ENCODE results near the gene TSSK6. TPM values are rescaled to one million over a fixed set of nuclear protein-coding genes. Genes with fewer than 3 reads are reported as not detected.

The TSSK6 gene
- total RNA-seq, 2 experiments from 2014 or later, result 3.4 to 3.9 TPM

GRCh38 chr19:19527674-19528625 lies 12.6 kb upstream of the TSSK6 start:
- ATAC-seq, result no peak
- POLR2A ChIA-PET, result interaction anchor here (0.8 kb wide), 1 partner anchor 11 kb away, joined by 3 read pairs; no protein-coding TSS in a partner anchor

GRCh38 chr19:19527371-19527656 lies 12.0 kb upstream of the TSSK6 start:
- Mint-ChIP-seq H3K27me3 (ENCODE audit: low read depth) (no peaks in the 10 kb centered on the region), H3K4me3 (no peak overlapping the region), H3K27ac (no peak overlapping the region), H3K4me1 (ENCODE audit: low read depth) (peaks cover 34% of the 10 kb centered on the region), H3K36me3 (ENCODE audit: low read depth) (peaks cover 36% of the 10 kb centered on the region), H3K9me3 (ENCODE audit: insufficient read depth) (no peaks in the 10 kb centered on the region)
- POLR2A ChIA-PET, result no interaction called here
- DNase-seq, result no peak
- CTCF ChIA-PET, result no interaction called here
- ATAC-seq, result no peak

More at GRCh38 chr19:19527674-19528625, 12.6 kb upstream of the TSSK6 start:
- Mint-ChIP-seq H3K27ac (no peak overlapping the region), H3K9me3 (ENCODE audit: insufficient read depth) (no peaks in the 10 kb centered on the region), H3K27me3 (ENCODE audit: low read depth) (no peaks in the 10 kb centered on the region), H3K4me3 (no peak overlapping the region), H3K4me1 (ENCODE audit: low read depth) (peaks cover 32% of the 10 kb centered on the region), H3K36me3 (ENCODE audit: low read depth) (peaks cover 32% of the 10 kb centered on the region)
- CTCF ChIA-PET, result interaction anchor here (0.8 kb wide), 1 partner anchor 116 kb away, joined by 3 read pairs; the partner anchor contains the start of gene GMIP
- DNase-seq, result no peak

- DNase-seq (no peak), ATAC-seq (peak; percentile 17)
- H3K36me3 Mint-ChIP-seq (ENCODE audit: low read depth), result peaks cover 34% of the 10 kb centered on the region
- no peak overlapping the region for H3K27ac Mint-ChIP-seq
- ChIA-PET CTCF (no interaction called here), POLR2A (no interaction called here)
- H3K4me1 Mint-ChIP-seq (ENCODE audit: low read depth), result peaks cover 29% of the 10 kb centered on the region
- no peaks in the 10 kb centered on the region for H3K27me3 Mint-ChIP-seq (ENCODE audit: low read depth)
- no peak overlapping the region for H3K4me3 Mint-ChIP-seq
- no peaks in the 10 kb centered on the region for H3K9me3 Mint-ChIP-seq (ENCODE audit: insufficient read depth)
Observed at GRCh38 chr19:19526581-19527370, 11.4 kb upstream of the TSSK6 start.

- H3K4me3 Mint-ChIP-seq, result no peak overlapping the region
- peaks cover 35% of the 10 kb centered on the region for H3K36me3 Mint-ChIP-seq (ENCODE audit: low read depth)
- ATAC-seq, result no peak
- no peak for DNase-seq
- peaks cover 33% of the 10 kb centered on the region for H3K4me1 Mint-ChIP-seq (ENCODE audit: low read depth)
- H3K27ac Mint-ChIP-seq, result no peak overlapping the region
- no peaks in the 10 kb centered on the region for H3K9me3 Mint-ChIP-seq (ENCODE audit: insufficient read depth)
- POLR2A ChIA-PET, result interaction anchor here (1.0 kb wide), 1 partner anchor 9 kb away, joined by 4 read pairs; no protein-coding TSS in a partner anchor
- H3K27me3 Mint-ChIP-seq (ENCODE audit: low read depth), result no peaks in the 10 kb centered on the region
- CTCF ChIA-PET, result interaction anchor here (0.6 kb wide), 1 partner anchor 341 kb away, joined by 3 read pairs; no protein-coding TSS in a partner anchor
Observed at GRCh38 chr19:19525611-19526380, 10.4 kb upstream of the TSSK6 start.

- POLR2A ChIA-PET, result no interaction called here
- CTCF ChIA-PET, result interaction anchor here (1.1 kb wide), 1 partner anchor 8 kb away, joined by 3 read pairs; no protein-coding TSS in a partner anchor
- ATAC-seq, result no peak
- H3K9me3 Mint-ChIP-seq (ENCODE audit: insufficient read depth), result no peaks in the 10 kb centered on the region
- peaks cover 44% of the 10 kb centered on the region for H3K36me3 Mint-ChIP-seq (ENCODE audit: low read depth)
- H3K4me3 Mint-ChIP-seq, result no peak overlapping the region
- no peak for DNase-seq
- H3K4me1 Mint-ChIP-seq (ENCODE audit: low read depth), result peaks cover 46% of the 10 kb centered on the region
- H3K27me3 Mint-ChIP-seq (ENCODE audit: low read depth), result no peaks in the 10 kb centered on the region
- no peak overlapping the region for H3K27ac Mint-ChIP-seq
Observed at GRCh38 chr19:19524053-19524452, 8.7 kb upstream of the TSSK6 start.

- Mint-ChIP-seq H3K27ac (no peak overlapping the region), H3K4me1 (ENCODE audit: low read depth) (peaks cover 49% of the 10 kb centered on the region)
- CTCF ChIA-PET, result interaction anchor here (1.1 kb wide), 1 partner anchor 9 kb away, joined by 3 read pairs; no protein-coding TSS in a partner anchor
Observed at GRCh38 chr19:19523177-19523576, 7.8 kb upstream of the TSSK6 start.

GRCh38 chr19:19520989-19521388 lies 5.6 kb upstream of the TSSK6 start:
- POLR2A ChIA-PET, result no interaction called here
- Mint-ChIP-seq H3K4me3 (no peak overlapping the region), H3K9me3 (ENCODE audit: insufficient read depth) (no peaks in the 10 kb centered on the region), H3K27me3 (ENCODE audit: low read depth) (no peaks in the 10 kb centered on the region), H3K27ac (no peak overlapping the region), H3K36me3 (ENCODE audit: low read depth) (peaks cover 36% of the 10 kb centered on the region), H3K4me1 (ENCODE audit: low read depth) (peaks cover 54% of the 10 kb centered on the region)
- CTCF ChIA-PET, result interaction anchor here (1.8 kb wide), 1 partner anchor 11 kb away, joined by 4 read pairs; no protein-coding TSS in a partner anchor
- DNase-seq (no peak), ATAC-seq (no peak)

More at GRCh38 chr19:19523177-19523576, 7.8 kb upstream of the TSSK6 start:
- no peak overlapping the region for H3K4me3 Mint-ChIP-seq
- DNase-seq (no peak), ATAC-seq (no peak)
- POLR2A ChIA-PET, result no interaction called here
- H3K36me3 Mint-ChIP-seq (ENCODE audit: low read depth), result peaks cover 41% of the 10 kb centered on the region
- H3K9me3 Mint-ChIP-seq (ENCODE audit: insufficient read depth), result no peaks in the 10 kb centered on the region
- no peaks in the 10 kb centered on the region for H3K27me3 Mint-ChIP-seq (ENCODE audit: low read depth)

- POLR2A ChIA-PET, result interaction anchor here (0.8 kb wide), 1 partner anchor 9 kb away, joined by 3 read pairs; no protein-coding TSS in a partner anchor
- H3K9me3 Mint-ChIP-seq (ENCODE audit: insufficient read depth), result no peaks in the 10 kb centered on the region
Observed at GRCh38 chr19:19517235-19517619, 1.9 kb upstream of the TSSK6 start.

GRCh38 chr19:19515642-19516519 lies 533 bp upstream of the TSSK6 start, which contains the start of gene NDUFA13:
TSS of gene NDUFA13 (plus strand) at chr19:19516225. CDS start at chr19:19516239, 14 bp downstream.
- Mint-ChIP-seq H3K27me3 (ENCODE audit: low read depth) (no peaks in the 10 kb centered on the region), H3K36me3 (ENCODE audit: low read depth) (peaks cover 34% of the 10 kb centered on the region), H3K27ac (peak within 1 kb of the TSS; percentile 94), H3K4me1 (ENCODE audit: low read depth) (peaks cover 37% of the 10 kb centered on the region), H3K9me3 (ENCODE audit: insufficient read depth) (no peaks in the 10 kb centered on the region), H3K4me3 (peak within 1 kb of the TSS; percentile 94)
- ATAC-seq (peak; percentile 91), DNase-seq (peak; percentile 95)
- ChIA-PET POLR2A (interaction anchor here (0.6 to 2.3 kb wide), 26 partner anchors 9 to 1260 kb away, joined by 3 to 11 read pairs (median 4); partner anchors contain the start of genes GMIP, LPAR2, MAU2 and NR2C2AP), CTCF (interaction anchor here (1.2 to 2.0 kb wide), 7 partner anchors 13 to 154 kb away, joined by 3 to 10 read pairs (median 4); partner anchors contain the start of gene YJEFN3)

More at GRCh38 chr19:19517235-19517619, 1.9 kb upstream of the TSSK6 start:
- CTCF ChIA-PET, result interaction anchor here (2.0 kb wide), 1 partner anchor 15 kb away, joined by 10 read pairs; no protein-coding TSS in a partner anchor
- Mint-ChIP-seq H3K27ac (no peak overlapping the region), H3K4me3 (peak overlapping the region; percentile 94), H3K27me3 (ENCODE audit: low read depth) (no peaks in the 10 kb centered on the region), H3K36me3 (ENCODE audit: low read depth) (peaks cover 39% of the 10 kb centered on the region), H3K4me1 (ENCODE audit: low read depth) (peaks cover 39% of the 10 kb centered on the region)
- no peak for ATAC-seq
- DNase-seq, result no peak

- Mint-ChIP-seq H3K4me1 (ENCODE audit: low read depth) (peaks cover 24% of the 10 kb centered on the region), H3K9me3 (ENCODE audit: insufficient read depth) (no peaks in the 10 kb centered on the region), H3K27ac (no peak overlapping the region), H3K27me3 (ENCODE audit: low read depth) (no peaks in the 10 kb centered on the region), H3K36me3 (ENCODE audit: low read depth) (peaks cover 18% of the 10 kb centered on the region), H3K4me3 (peak overlapping the region; percentile 34)
- CTCF ChIA-PET, result no interaction called here
- DNase-seq (no peak), ATAC-seq (no peak)
- POLR2A ChIA-PET, result no interaction called here
Observed at GRCh38 chr19:19514215-19514657, 1.1 kb downstream of the TSSK6 start.

Data from activated CD8-positive, alpha-beta T cell treated with anti-CD3 and anti-CD28 coated beads, Interleukin-2, amount 10 ng/mL, durations not matched to agents 7 days and 5 days (primary cell).